CD4-positive, alpha-beta T cell treated with Interleukin-10 for 1 hour (primary cell): ENCODE measurements around the gene C1orf198.

Experiments
- DNase-seq: peaks from one replicate; pipeline ENCODE4 v3.0.0-alpha.2; 2020

Gene C1orf198, protein sequence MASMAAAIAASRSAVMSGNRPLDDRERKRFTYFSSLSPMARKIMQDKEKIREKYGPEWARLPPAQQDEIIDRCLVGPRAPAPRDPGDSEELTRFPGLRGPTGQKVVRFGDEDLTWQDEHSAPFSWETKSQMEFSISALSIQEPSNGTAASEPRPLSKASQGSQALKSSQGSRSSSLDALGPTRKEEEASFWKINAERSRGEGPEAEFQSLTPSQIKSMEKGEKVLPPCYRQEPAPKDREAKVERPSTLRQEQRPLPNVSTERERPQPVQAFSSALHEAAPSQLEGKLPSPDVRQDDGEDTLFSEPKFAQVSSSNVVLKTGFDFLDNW

GRCh38 chr1:230867903-230868735 lies at the start of gene C1orf198:
Gene C1orf198 (minus strand): TSS chr1:230868521. CDS start chr1:230868512, 9 bp downstream.
- peak; percentile 84 for DNase-seq

GRCh38 chr1:230917284-230918135 lies 49.2 kb upstream of the C1orf198 start:
- peak; percentile 79 for DNase-seq

DNA sequence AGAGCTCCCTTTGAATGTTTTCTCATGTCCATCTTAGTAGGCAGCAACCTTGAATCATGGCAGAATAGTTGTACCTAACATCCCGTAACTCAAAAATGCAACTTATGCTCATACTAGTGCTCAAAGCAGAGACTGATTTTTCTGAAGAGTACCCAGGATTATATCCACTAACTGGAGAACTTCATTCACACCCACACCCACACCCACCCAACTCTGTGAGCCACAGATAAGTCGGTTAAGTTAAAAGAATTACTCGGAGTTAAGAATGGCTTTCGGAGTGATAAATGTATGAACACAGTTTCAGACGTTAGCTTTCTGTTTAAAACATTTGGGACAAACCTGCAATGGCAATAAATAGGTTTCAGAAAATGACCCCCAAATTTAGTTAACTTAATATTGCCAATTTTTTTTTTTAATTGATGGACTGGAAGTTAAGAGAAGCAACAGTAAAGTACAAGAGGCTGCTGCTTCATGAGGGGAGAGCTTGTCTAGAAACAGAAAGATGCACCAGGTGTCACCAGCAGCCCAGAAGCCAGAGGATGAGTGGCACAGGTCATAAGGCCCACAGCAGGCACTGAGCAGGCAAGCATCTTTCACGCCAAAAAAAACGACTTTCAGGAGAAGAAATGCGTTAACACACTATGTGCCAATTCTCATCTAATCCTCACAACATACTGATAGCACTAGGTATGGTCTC lies 48.4 kb upstream of the C1orf198 start:
- no peak for DNase-seq

DNA sequence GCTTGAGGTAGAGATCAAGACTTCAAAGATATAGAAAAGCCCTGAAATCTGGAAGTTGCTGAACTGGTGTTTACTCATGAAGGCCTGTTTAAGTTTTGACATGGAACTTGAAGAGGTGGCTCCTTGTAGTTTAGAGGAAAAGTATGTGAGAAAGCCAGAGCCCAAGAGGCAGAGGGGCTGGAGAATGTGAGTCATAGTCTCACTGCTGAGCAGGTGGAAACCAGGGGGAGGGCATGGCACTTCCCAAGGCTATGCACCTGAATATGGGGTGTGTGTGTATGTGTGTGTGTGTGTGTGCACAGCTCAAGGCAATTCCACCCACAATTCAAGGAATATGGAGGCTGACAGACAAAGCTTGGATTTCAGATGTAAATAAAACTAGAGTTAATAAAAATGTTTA lies 46.8 kb upstream of the C1orf198 start:
- DNase-seq, result no peak

- no peak for DNase-seq
Measured at GRCh38 chr1:230913496-230913895, 45.2 kb upstream of the C1orf198 start.

- no peak for DNase-seq
Measured at GRCh38 chr1:230910755-230911117, 42.4 kb upstream of the C1orf198 start.

DNA sequence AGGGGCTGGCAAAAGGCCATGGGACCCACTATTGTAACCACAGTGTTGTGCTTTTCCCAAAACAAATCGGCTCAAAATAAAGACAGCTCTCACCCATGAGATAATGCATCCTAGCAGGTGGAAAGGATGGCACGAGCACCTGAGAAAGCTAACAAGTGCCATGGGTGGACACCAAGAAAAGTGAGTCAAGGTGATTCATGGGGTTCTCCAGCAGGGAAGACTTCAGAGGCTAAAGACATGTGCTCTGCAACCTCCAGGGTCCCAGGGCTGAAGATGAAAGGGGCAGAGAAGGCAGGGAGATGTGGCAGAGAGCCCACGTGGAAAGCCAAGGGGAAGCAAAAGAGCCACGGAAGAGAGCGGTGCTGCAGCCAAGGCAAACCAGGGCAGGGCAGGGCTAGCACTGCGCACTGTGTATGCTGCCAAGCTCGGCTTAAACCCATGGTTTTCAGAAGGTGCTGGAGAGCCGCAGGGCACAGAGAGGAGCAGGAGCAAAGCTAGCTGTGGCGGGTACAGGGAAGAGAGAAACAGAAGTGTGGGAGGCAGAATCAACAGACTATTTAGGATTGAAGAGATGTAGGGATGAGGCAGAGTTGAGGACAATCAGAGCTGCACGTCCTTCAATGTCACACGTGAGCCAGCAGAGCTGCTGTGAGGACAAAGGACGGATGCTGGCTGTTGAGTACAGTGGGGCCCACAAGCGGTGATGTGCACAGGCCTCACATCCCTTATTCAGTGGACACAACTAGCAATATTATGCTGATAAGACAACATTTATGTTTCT lies 41.8 kb upstream of the C1orf198 start:
- DNase-seq, result no peak

DNA sequence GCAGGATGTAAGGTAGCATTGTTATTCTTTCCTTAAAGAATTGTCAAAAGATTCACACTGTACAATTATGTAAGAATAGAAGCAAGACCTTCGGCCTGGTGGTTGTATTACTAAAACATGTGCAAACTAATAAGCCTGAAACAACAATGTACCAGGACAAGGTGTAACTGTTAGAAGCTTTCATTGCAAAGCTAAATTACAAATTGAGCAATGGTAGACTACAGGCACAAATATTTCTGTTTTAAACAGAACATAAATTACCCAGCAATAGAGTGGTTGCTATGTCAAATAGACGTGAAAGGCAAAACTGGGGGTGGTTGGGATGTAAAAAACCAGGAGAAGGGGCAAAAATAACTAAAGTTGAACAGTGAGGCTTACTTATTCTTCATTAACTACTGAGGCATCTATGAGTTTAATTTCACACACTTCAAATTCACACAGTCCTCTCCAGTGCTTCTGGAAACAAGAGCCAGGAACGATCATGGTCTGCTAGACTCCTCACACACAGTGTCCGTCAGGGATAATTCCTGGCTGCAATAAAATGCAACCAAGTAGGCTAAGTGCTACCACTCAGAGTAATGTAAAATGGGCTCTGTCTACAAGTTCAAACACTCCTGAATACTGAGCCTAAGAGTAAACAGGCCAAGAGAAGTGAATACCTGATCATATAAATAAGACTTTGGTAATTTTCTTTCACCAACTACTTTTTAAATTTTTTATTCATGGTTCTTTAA lies 39.3 kb upstream of the C1orf198 start:
- no peak for DNase-seq

- no peak for DNase-seq
Measured at GRCh38 chr1:230906226-230906625, 37.9 kb upstream of the C1orf198 start.

DNA sequence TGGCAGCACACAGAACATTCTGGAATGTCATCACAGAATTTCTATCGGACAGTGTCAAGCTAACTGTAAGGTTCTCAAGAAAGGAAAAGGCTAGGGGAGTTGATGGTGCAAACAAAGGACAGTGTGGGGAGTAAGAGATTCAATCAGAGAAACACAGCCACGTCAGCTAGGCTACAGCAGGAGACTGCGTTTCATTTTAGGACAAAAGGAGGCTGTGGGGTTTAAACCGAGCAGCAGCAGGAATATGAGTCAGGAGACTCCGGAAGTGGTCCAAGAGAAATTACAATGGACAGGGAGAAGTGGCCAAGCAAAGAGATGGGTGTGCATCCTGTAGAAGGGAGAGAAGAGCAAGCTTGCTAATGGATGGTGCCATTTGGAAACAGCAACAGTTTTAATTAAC lies 37.4 kb upstream of the C1orf198 start:
- no peak for DNase-seq

DNA sequence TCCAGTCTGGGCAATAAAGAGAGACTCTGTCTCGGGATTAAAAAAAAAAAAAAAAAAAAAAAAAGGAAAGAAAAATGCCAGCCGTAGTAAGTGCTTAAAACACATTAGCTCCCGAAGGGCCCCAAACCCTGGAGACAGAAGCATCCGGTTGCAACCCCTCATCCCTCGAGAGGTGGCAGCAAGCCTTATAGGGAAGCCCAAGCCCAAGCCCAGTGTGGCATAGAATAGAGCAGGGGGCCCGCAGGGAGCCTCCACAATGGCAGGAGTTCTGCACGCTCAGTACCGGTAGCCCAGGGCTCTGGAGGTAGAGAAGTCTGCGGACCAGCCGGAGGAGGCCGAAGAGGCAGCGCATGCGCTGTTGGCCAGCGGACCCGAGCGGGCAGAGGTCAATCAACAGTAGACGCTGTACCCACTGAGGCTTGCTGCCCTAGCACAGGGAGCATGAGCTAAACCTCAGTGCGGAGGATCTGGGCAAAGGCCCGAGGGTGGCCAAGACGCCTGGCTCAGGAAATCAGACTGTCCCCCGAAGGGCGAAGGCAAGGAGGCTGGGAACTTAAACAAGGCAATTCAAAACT lies 34.1 kb upstream of the C1orf198 start:
- no peak for DNase-seq

- DNase-seq, result no peak
Measured at GRCh38 chr1:230901671-230902070, 33.4 kb upstream of the C1orf198 start.

DNA sequence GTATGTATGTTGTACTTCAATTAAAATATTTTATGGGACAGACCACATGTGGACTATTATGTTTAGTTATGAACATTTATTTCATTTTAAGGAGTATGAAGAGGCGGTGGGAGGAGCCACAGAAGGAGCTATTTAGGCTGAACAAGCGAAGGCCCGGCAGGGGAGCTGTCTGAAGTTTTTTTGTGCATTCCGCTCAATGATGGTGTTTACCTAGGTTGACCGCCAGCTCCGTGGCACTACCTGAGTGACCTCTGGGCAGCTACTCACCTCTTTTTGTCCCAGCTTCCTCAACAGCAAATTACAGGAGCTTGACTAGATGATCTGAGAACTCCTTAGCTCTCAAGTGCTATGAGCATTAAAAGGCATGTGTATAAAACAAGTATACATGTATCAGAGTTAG lies 32.7 kb upstream of the C1orf198 start:
- DNase-seq, result no peak

GRCh38 chr1:230899841-230900251 lies 31.5 kb upstream of the C1orf198 start:
- DNase-seq, result no peak

GRCh38 chr1:230898748-230899147 lies 30.4 kb upstream of the C1orf198 start:
- no peak for DNase-seq

DNA sequence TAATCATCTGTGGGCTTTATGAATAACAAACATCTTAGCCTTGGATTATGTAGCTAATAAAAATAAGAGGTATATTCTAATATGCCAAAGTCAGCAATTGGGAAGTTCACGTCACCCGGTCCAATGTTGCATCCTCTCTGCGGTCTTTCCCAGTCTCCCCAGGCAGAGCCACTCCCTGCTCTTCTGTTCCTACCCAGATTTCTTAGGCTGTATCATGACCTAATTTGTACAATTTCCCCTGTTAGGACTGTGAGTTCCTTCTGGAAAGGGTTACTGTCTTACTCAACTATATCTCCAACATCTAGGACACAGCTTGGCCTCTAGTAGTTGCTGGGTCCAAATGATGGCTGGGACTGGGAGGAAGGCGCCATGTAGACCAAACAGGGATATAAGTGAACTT lies 29.8 kb upstream of the C1orf198 start:
- no peak for DNase-seq

- DNase-seq, result no peak
Measured at GRCh38 chr1:230896779-230897178, 28.5 kb upstream of the C1orf198 start.

GRCh38 chr1:230895452-230895851 lies 27.1 kb upstream of the C1orf198 start:
- DNase-seq, result no peak

- no peak for DNase-seq
Measured at GRCh38 chr1:230894664-230895063, 26.3 kb upstream of the C1orf198 start.

DNA sequence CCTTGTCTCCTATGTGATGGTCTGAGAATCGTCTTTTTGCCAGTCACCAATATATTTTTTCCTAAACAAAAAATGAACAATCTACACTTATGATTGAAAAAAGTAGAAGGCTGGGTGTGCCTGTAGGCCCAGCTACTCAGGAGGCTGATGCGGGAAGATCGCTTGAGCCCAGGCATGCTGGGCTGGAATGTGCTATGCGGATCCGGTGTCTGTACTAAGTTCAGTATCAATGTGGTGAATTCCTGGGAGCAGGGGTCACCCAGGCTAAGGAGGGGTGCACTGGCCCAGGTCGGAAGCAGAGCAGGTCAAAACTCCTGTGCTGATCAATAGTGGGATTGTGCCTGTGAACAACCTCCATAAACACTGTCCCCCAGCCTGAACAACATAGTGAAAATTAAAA lies 25.7 kb upstream of the C1orf198 start:
- no peak for DNase-seq

GRCh38 chr1:230892018-230892491 lies 23.7 kb upstream of the C1orf198 start:
- no peak for DNase-seq
